ENCODE data around the gene SNED1.

DNA sequence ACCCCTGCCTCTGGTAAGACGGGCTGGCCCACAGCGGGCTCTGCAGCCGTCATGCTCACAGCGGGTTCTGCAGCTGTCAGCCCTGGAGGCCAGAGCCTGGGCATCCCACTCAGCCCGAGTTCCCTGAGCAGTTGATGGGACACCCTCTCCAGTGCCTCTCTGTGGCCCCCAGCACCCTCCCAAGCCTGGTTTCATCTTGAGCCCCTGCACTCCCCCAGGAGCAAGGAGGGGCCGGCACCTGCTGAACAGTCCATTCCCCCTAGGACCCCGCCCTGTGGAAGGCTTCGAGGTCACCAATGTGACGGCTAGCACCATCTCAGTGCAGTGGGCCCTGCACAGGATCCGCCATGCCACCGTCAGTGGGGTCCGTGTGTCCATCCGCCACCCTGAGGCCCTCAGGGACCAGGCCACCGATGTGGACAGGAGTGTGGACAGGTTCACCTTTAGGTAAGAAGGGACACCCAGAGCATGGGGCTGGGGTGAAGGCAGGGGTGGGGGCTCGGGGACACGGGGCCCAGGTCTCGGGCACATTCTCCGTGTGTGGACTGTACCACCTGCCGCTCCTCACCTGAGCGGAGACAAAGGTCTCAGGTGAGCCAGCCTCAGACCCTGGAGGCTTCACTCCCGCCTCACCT is 69.2 kb downstream of the SNED1 start:
- TF ChIP-seq, protein P1, sequence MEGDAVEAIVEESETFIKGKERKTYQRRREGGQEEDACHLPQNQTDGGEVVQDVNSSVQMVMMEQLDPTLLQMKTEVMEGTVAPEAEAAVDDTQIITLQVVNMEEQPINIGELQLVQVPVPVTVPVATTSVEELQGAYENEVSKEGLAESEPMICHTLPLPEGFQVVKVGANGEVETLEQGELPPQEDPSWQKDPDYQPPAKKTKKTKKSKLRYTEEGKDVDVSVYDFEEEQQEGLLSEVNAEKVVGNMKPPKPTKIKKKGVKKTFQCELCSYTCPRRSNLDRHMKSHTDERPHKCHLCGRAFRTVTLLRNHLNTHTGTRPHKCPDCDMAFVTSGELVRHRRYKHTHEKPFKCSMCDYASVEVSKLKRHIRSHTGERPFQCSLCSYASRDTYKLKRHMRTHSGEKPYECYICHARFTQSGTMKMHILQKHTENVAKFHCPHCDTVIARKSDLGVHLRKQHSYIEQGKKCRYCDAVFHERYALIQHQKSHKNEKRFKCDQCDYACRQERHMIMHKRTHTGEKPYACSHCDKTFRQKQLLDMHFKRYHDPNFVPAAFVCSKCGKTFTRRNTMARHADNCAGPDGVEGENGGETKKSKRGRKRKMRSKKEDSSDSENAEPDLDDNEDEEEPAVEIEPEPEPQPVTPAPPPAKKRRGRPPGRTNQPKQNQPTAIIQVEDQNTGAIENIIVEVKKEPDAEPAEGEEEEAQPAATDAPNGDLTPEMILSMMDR (IDR thresholded peaks at IDR 0.05): no peak
- TF ChIP-seq POLR2A (IDR thresholded peaks at IDR 0.05) (no peak), POLR2AphosphoS5 (IDR thresholded peaks at IDR 0.05) (no peak)

Measured in breast epithelium (tissue), 3 donors.